Activated CD4-positive, alpha-beta T cell treated with anti-CD3 and anti-CD28 coated beads for 36 hours (primary cell): ENCODE measurements around the gene TXNDC17. TPM values are rescaled to one million over a fixed set of nuclear protein-coding genes. Genes with fewer than 3 reads are reported as not detected.
"Not testable (repeated sequence)": the region's sequence is repeated elsewhere in the genome, so short reads cannot be mapped to it uniquely, and the experiment has no call there.

Experiments
- ATAC-seq: fragments of 200-7000 bp; cut with Tn5 transposase; one replicate; pipeline ENCODE4 v1.10.0; 2021; ENCODE audit warnings: mild to moderate bottlenecking, moderate library complexity
- CTCF ChIA-PET: fragments of 350-600 bp; sonication (Branson Sonifier 250); formaldehyde crosslinking; loops from one replicate; lab custom pipeline; 2021; ENCODE audit warnings: antibody characterized with exemption; lab: Charles Lee
- POLR2A ChIA-PET: fragments of 350-600 bp; sonication (Branson Sonifier 250); formaldehyde crosslinking; loops from one replicate; lab custom pipeline; 2021; ENCODE audit warnings: antibody characterized with exemption, inconsistent platforms; lab: Charles Lee
- DNase-seq: peaks from one replicate; pipeline ENCODE4 v3.0.0-alpha.2; 2020
- H3K27ac Mint-ChIP-seq: one replicate; pipeline ENCODE4 v1.8.0; 2021; ENCODE audit warnings: mixed read lengths
- H3K27me3 Mint-ChIP-seq: one replicate; pipeline ENCODE4 v1.8.0; 2021; ENCODE audit warnings: mixed read lengths
- H3K36me3 Mint-ChIP-seq: one replicate; pipeline ENCODE4 v1.8.0; 2021; ENCODE audit warnings: low read depth, mixed read lengths
- H3K4me1 Mint-ChIP-seq: one replicate; pipeline ENCODE4 v1.8.0; 2021; ENCODE audit warnings: mixed read lengths
- H3K4me3 Mint-ChIP-seq: one replicate; pipeline ENCODE4 v1.8.0; 2021; ENCODE audit warnings: mild to moderate bottlenecking, moderate library complexity, mixed read lengths
- H3K9me3 Mint-ChIP-seq: one replicate; pipeline ENCODE4 v1.8.0; 2021; ENCODE audit warnings: low read depth, mixed read lengths
- intact Hi-C, 2 experiments: fragments of 100-400 bp; cut with DNase I in 1 of 2; cut with micrococcal nuclease in 1 of 2; formaldehyde crosslinking; loops; one replicate each; pipeline versions ENCODE4 v1.14.2 to v1.15.1; 2022 to 2024; cut with DNase I, micrococcal nuclease
- total RNA-seq, 2 experiments: library from RNA; stranded (reverse); gene quantifications; one replicate each; pipeline ENCODE4 v1.2.3, GENCODE V29; 2021

The TXNDC17 gene
- total RNA-seq, 2 experiments from 2014 or later, result 52.4 to 122 TPM

GRCh38 chr17:6660805-6661463 is 20.1 kb downstream of the TXNDC17 start:
- intact Hi-C loops, result loop anchor here in 1 of 2 experiments (10.0 kb wide), 2 partner anchors 194 to 254 kb away; no protein-coding TSS in a partner anchor
- H3K4me1 Mint-ChIP-seq, result peaks cover 28% of the 10 kb centered on the region
- no peaks in the 10 kb centered on the region for H3K9me3 Mint-ChIP-seq
- ChIA-PET CTCF (interaction anchor here (1.0 to 1.6 kb wide), 2 partner anchors 10 to 343 kb away, joined by 3 to 7 read pairs; no protein-coding TSS in a partner anchor), POLR2A (no interaction called here)
- peak; percentile 45 for DNase-seq
- H3K27me3 Mint-ChIP-seq, result no peaks in the 10 kb centered on the region
- no peaks in the 10 kb centered on the region for H3K36me3 Mint-ChIP-seq
- no peak overlapping the region for H3K4me3 Mint-ChIP-seq
- ATAC-seq, result peak; percentile 37
- H3K27ac Mint-ChIP-seq, result no peak overlapping the region

- ATAC-seq (no peak), DNase-seq (no peak)
- Mint-ChIP-seq H3K27ac (no peak overlapping the region), H3K27me3 (no peaks in the 10 kb centered on the region), H3K36me3 (no peaks in the 10 kb centered on the region), H3K4me3 (no peak overlapping the region), H3K9me3 (no peaks in the 10 kb centered on the region), H3K4me1 (peaks cover 28% of the 10 kb centered on the region)
- POLR2A ChIA-PET, result no interaction called here
- CTCF ChIA-PET, result interaction anchor here (1.0 to 1.6 kb wide), 2 partner anchors 9 to 343 kb away, joined by 3 to 7 read pairs; no protein-coding TSS in a partner anchor
- intact Hi-C loops, result loop anchor here in 1 of 2 experiments (10.0 kb wide), 2 partner anchors 193 to 253 kb away; no protein-coding TSS in a partner anchor
Observed at GRCh38 chr17:6661464-6661848, 20.6 kb downstream of the TXNDC17 start.

- H3K27me3 Mint-ChIP-seq, H3K9me3 Mint-ChIP-seq, H3K4me3 Mint-ChIP-seq, DNase-seq, H3K36me3 Mint-ChIP-seq, POLR2A ChIA-PET, H3K27ac Mint-ChIP-seq, ATAC-seq: not testable (repeated sequence)
- peaks cover 22% of the 10 kb centered on the region for H3K4me1 Mint-ChIP-seq
- CTCF ChIA-PET, result interaction anchor here (0.7 kb wide), 1 partner anchor 177 kb away, joined by 3 read pairs; no protein-coding TSS in a partner anchor
- intact Hi-C loops, result loop anchor here in 1 of 2 experiments (10.0 kb wide), 2 partner anchors 192 to 252 kb away; no protein-coding TSS in a partner anchor
Observed at GRCh38 chr17:6663200-6663599, 22.3 kb downstream of the TXNDC17 start.

- intact Hi-C loops, result loop anchor here (1.0 to 10.0 kb wide), 8 partner anchors 126 to 338 kb away; no protein-coding TSS in a partner anchor
Observed at GRCh38 chr17:6666077-6666521, 25.2 kb downstream of the TXNDC17 start.

GRCh38 chr17:6666557-6666956 is 25.7 kb downstream of the TXNDC17 start:
- DNase-seq (no peak), ATAC-seq (no peak)
- H3K27ac Mint-ChIP-seq, result no peak overlapping the region
- CTCF ChIA-PET, result interaction anchor here (0.6 to 1.9 kb wide), 15 partner anchors 10 to 368 kb away, joined by 3 to 7 read pairs (median 4); partner anchors contain the start of genes C17orf100 and MED31
- H3K36me3 Mint-ChIP-seq, result no peaks in the 10 kb centered on the region
- no peak overlapping the region for H3K4me3 Mint-ChIP-seq
- H3K9me3 Mint-ChIP-seq, result no peaks in the 10 kb centered on the region
- H3K27me3 Mint-ChIP-seq, result no peaks in the 10 kb centered on the region
- peaks cover 3% of the 10 kb centered on the region for H3K4me1 Mint-ChIP-seq
- intact Hi-C loops, result loop anchor here (1.0 to 10.0 kb wide), 8 partner anchors 126 to 338 kb away; no protein-coding TSS in a partner anchor
- POLR2A ChIA-PET, result no interaction called here

More at GRCh38 chr17:6666077-6666521, 25.2 kb downstream of the TXNDC17 start:
- Mint-ChIP-seq H3K4me1 (peaks cover 7% of the 10 kb centered on the region), H3K4me3 (no peak overlapping the region), H3K36me3 (no peaks in the 10 kb centered on the region), H3K9me3 (no peaks in the 10 kb centered on the region), H3K27ac (no peak overlapping the region), H3K27me3 (no peaks in the 10 kb centered on the region)
- peak; percentile 75 for ATAC-seq
- POLR2A ChIA-PET, result no interaction called here
- CTCF ChIA-PET, result interaction anchor here (0.6 to 1.9 kb wide), 14 partner anchors 12 to 369 kb away, joined by 3 to 7 read pairs (median 4); partner anchors contain the start of genes C17orf100 and MED31
- DNase-seq, result peak; percentile 69

GRCh38 chr17:6667516-6667915 is 26.7 kb downstream of the TXNDC17 start:
- no peaks in the 10 kb centered on the region for H3K9me3 Mint-ChIP-seq
- H3K4me1 Mint-ChIP-seq, result peaks cover 3% of the 10 kb centered on the region
- intact Hi-C loops, result loop anchor here (5.0 to 10.0 kb wide), 5 partner anchors 125 to 247 kb away; no protein-coding TSS in a partner anchor
- H3K36me3 Mint-ChIP-seq, result no peaks in the 10 kb centered on the region
- no peaks in the 10 kb centered on the region for H3K27me3 Mint-ChIP-seq
- H3K27ac Mint-ChIP-seq, result no peak overlapping the region
- no peak for ATAC-seq
- no peak for DNase-seq
- CTCF ChIA-PET, result interaction anchor here (0.6 to 1.9 kb wide), 7 partner anchors 9 to 337 kb away, joined by 3 to 6 read pairs (median 3); no protein-coding TSS in a partner anchor
- no peak overlapping the region for H3K4me3 Mint-ChIP-seq
- POLR2A ChIA-PET, result no interaction called here

- intact Hi-C loops, result loop anchor here (5.0 to 10.0 kb wide), 5 partner anchors 124 to 247 kb away; no protein-coding TSS in a partner anchor
- no peak for ATAC-seq
- Mint-ChIP-seq H3K27me3 (no peaks in the 10 kb centered on the region), H3K36me3 (no peaks in the 10 kb centered on the region), H3K4me1 (peaks cover 3% of the 10 kb centered on the region), H3K9me3 (no peaks in the 10 kb centered on the region), H3K27ac (no peak overlapping the region), H3K4me3 (no peak overlapping the region)
- ChIA-PET CTCF (interaction anchor here (0.7 to 1.1 kb wide), 3 partner anchors 132 to 247 kb away, joined by 3 read pairs; no protein-coding TSS in a partner anchor), POLR2A (no interaction called here)
- DNase-seq, result no peak
Observed at GRCh38 chr17:6668219-6668618, 27.4 kb downstream of the TXNDC17 start.

- POLR2A ChIA-PET, result no interaction called here
- no peak for ATAC-seq
- Mint-ChIP-seq H3K4me3 (no peak overlapping the region), H3K27ac (no peak overlapping the region), H3K27me3 (no peaks in the 10 kb centered on the region), H3K9me3 (no peaks in the 10 kb centered on the region), H3K4me1 (peaks cover 3% of the 10 kb centered on the region), H3K36me3 (no peaks in the 10 kb centered on the region)
- no peak for DNase-seq
- intact Hi-C loops, result loop anchor here (5.0 to 10.0 kb wide), 5 partner anchors 123 to 246 kb away; no protein-coding TSS in a partner anchor
- CTCF ChIA-PET, result interaction anchor here (0.9 to 1.1 kb wide), 2 partner anchors 225 to 246 kb away, joined by 3 read pairs; no protein-coding TSS in a partner anchor
Observed at GRCh38 chr17:6668727-6669425, 28.0 kb downstream of the TXNDC17 start.

- Mint-ChIP-seq H3K9me3 (no peaks in the 10 kb centered on the region), H3K4me3 (no peak overlapping the region), H3K36me3 (no peaks in the 10 kb centered on the region), H3K27me3 (no peaks in the 10 kb centered on the region), H3K27ac (no peak overlapping the region), H3K4me1 (peaks cover 3% of the 10 kb centered on the region)
- intact Hi-C loops, result loop anchor here (5.0 to 10.0 kb wide), 5 partner anchors 123 to 245 kb away; no protein-coding TSS in a partner anchor
- ChIA-PET CTCF (interaction anchor here (0.9 kb wide), 1 partner anchor 224 kb away, joined by 3 read pairs; no protein-coding TSS in a partner anchor), POLR2A (no interaction called here)
- ATAC-seq (no peak), DNase-seq (no peak)
Observed at GRCh38 chr17:6669479-6670212, 28.8 kb downstream of the TXNDC17 start.

- intact Hi-C loops, result no loop called here
Observed at GRCh38 chr17:6670571-6670970, 29.7 kb downstream of the TXNDC17 start.

More at GRCh38 chr17:6670571-6670970, 29.7 kb downstream of the TXNDC17 start:
- Mint-ChIP-seq H3K36me3 (no peaks in the 10 kb centered on the region), H3K4me3 (no peak overlapping the region), H3K9me3 (no peaks in the 10 kb centered on the region), H3K27me3 (no peaks in the 10 kb centered on the region), H3K27ac (no peak overlapping the region), H3K4me1 (peaks cover 3% of the 10 kb centered on the region)
- POLR2A ChIA-PET, result no interaction called here
- ATAC-seq, result no peak
- CTCF ChIA-PET, result interaction anchor here (1.0 to 1.5 kb wide), 3 partner anchors 9 to 251 kb away, joined by 3 to 7 read pairs (median 4); no protein-coding TSS in a partner anchor
- no peak for DNase-seq
